ENCODE results near the gene SHISA9. TPM values are rescaled to one million over a fixed set of nuclear protein-coding genes. Genes with fewer than 3 reads are reported as not detected.

The SHISA9 gene
- total RNA-seq, 4 donors from 2014 or later = not detected

GRCh38 chr16:12959072-12959471 lies 57.7 kb downstream of the SHISA9 start:
- no peak for DNase-seq
- TF ChIP-seq POLR2A (IDR thresholded peaks at IDR 0.05) = no peak
- no peak for TF ChIP-seq CTCF (IDR thresholded peaks at IDR 0.05 in 4 of 5, conservative IDR thresholded peaks at IDR 0.05 in 1 of 5)
- H3K36me3 ChIP-seq = no peaks in the 10 kb centered on the region
- in situ Hi-C loops (cut with MboI; ENCODE audit: low sequenced_read_pairs in 4 of 4) (no loop called here), intact Hi-C loops (cut with DNase I; ENCODE audit: low total_unique reads) (no loop called here)
- no peaks in the 10 kb centered on the region for H3K9me3 ChIP-seq
- no peak for ATAC-seq
- no peaks in the 10 kb centered on the region for H3K27me3 ChIP-seq
- no peak overlapping the region for H3K4me3 ChIP-seq
- no peaks in the 10 kb centered on the region for H3K4me1 ChIP-seq
- H3K27ac ChIP-seq = no peak overlapping the region

GRCh38 chr16:12961626-12962025 lies 60.2 kb downstream of the SHISA9 start:
- ATAC-seq = no peak
- intact Hi-C loops (cut with DNase I; ENCODE audit: low total_unique reads) = no loop called here

GRCh38 chr16:12964461-12964860 lies 63.1 kb downstream of the SHISA9 start:
- Histone ChIP-seq H3K9me3 (no peaks in the 10 kb centered on the region), H3K27ac (no peak overlapping the region), H3K27me3 (no peaks in the 10 kb centered on the region), H3K4me3 (no peak overlapping the region), H3K4me1 (no peaks in the 10 kb centered on the region), H3K36me3 (no peaks in the 10 kb centered on the region)
- in situ Hi-C loops (cut with MboI; ENCODE audit: low sequenced_read_pairs in 4 of 4) = no loop called here
- TF ChIP-seq CTCF (IDR thresholded peaks at IDR 0.05 in 4 of 5, conservative IDR thresholded peaks at IDR 0.05 in 1 of 5) = no peak
- no peak for TF ChIP-seq POLR2A (IDR thresholded peaks at IDR 0.05)
- no peak for DNase-seq
- intact Hi-C loops (cut with DNase I; ENCODE audit: low total_unique reads) = no loop called here
- no peak for ATAC-seq

More at GRCh38 chr16:12961626-12962025, 60.2 kb downstream of the SHISA9 start:
- in situ Hi-C loops (cut with MboI; ENCODE audit: low sequenced_read_pairs in 4 of 4) = no loop called here
- Histone ChIP-seq H3K4me3 (no peak overlapping the region), H3K27ac (no peak overlapping the region), H3K36me3 (no peaks in the 10 kb centered on the region), H3K4me1 (no peaks in the 10 kb centered on the region), H3K27me3 (no peaks in the 10 kb centered on the region), H3K9me3 (no peaks in the 10 kb centered on the region)
- TF ChIP-seq POLR2A (IDR thresholded peaks at IDR 0.05) (no peak), CTCF (IDR thresholded peaks at IDR 0.05 in 4 of 5, conservative IDR thresholded peaks at IDR 0.05 in 1 of 5) (no peak)
- DNase-seq = no peak

- TF ChIP-seq CTCF (IDR thresholded peaks at IDR 0.05 in 4 of 5, conservative IDR thresholded peaks at IDR 0.05 in 1 of 5) (no peak), POLR2A (IDR thresholded peaks at IDR 0.05) (no peak)
- no peak for ATAC-seq
- in situ Hi-C loops (cut with MboI; ENCODE audit: low sequenced_read_pairs in 4 of 4) = no loop called here
Observed at GRCh38 chr16:12965274-12965804, 63.9 kb downstream of the SHISA9 start.

GRCh38 chr16:12971241-12971640 lies 69.8 kb downstream of the SHISA9 start:
- Histone ChIP-seq H3K4me1 (no peaks in the 10 kb centered on the region), H3K27me3 (no peaks in the 10 kb centered on the region), H3K36me3 (no peaks in the 10 kb centered on the region), H3K27ac (no peak overlapping the region), H3K9me3 (no peaks in the 10 kb centered on the region), H3K4me3 (no peak overlapping the region)
- DNase-seq (no peak), ATAC-seq (no peak)
- intact Hi-C loops (cut with DNase I; ENCODE audit: low total_unique reads) (no loop called here), in situ Hi-C loops (cut with MboI; ENCODE audit: low sequenced_read_pairs in 4 of 4) (no loop called here)
- TF ChIP-seq POLR2A (IDR thresholded peaks at IDR 0.05) = no peak
- TF ChIP-seq CTCF (IDR thresholded peaks at IDR 0.05 in 4 of 5, conservative IDR thresholded peaks at IDR 0.05 in 1 of 5) = no peak

More at GRCh38 chr16:12965274-12965804, 63.9 kb downstream of the SHISA9 start:
- intact Hi-C loops (cut with DNase I; ENCODE audit: low total_unique reads) = no loop called here
- no peaks in the 10 kb centered on the region for H3K36me3 ChIP-seq
- no peaks in the 10 kb centered on the region for H3K27me3 ChIP-seq
- no peak overlapping the region for H3K27ac ChIP-seq
- no peaks in the 10 kb centered on the region for H3K4me1 ChIP-seq
- H3K4me3 ChIP-seq = no peak overlapping the region
- no peak for DNase-seq
- H3K9me3 ChIP-seq = no peaks in the 10 kb centered on the region
